OCI-LY3 (cell line): ENCODE measurements around the gene ZFP28.

Source experiments
- H2AFZ ChIP-seq: fragments of 200-600, 300-600 bp; shearing (Covaris generic); 2 replicates; pipeline ENCODE4 v1.6.0; 2014; ENCODE audit warnings: antibody characterized with exemption, low read depth, low read length
- H3K27ac ChIP-seq: fragments of 200-600, 300-600 bp; sonication (generic); 2 replicates; pipeline ENCODE4 v1.5.1; 2014; ENCODE audit warnings: mild to moderate bottlenecking, low read length, moderate library complexity, mixed read lengths
- H3K27me3 ChIP-seq: fragments of 200-600, 300-600 bp; sonication (generic); 2 replicates; pipeline ENCODE4 v1.6.1; 2014; ENCODE audit warnings: low read depth, low read length, mixed read lengths
- H3K36me3 ChIP-seq: fragments of 200-600, 300-600 bp; sonication (generic); replicated peaks from 2 replicates; pipeline ENCODE3; 2014; ENCODE audit warnings: low read depth, low read length, mixed read lengths
- H3K4me1 ChIP-seq: fragments of 300-600, 200-600 bp; sonication (generic); 2 replicates; pipeline ENCODE4 v1.6.1; 2014; ENCODE audit warnings: low read length, mixed read lengths
- H3K4me2 ChIP-seq: fragments of 200-600, 300-600 bp; sonication (generic); 2 replicates; pipeline ENCODE4 v1.6.1; 2014; ENCODE audit warnings: low read length, mixed read lengths
- H3K4me3 ChIP-seq: fragments of 300-600, 200-600 bp; sonication (generic); 2 replicates; pipeline ENCODE4 v1.5.1; 2014; ENCODE audit warnings: antibody characterized with exemption, mild to moderate bottlenecking, low read length, moderate library complexity
- H3K79me2 ChIP-seq: fragments of 300-600, 200-600 bp; shearing (Covaris generic); 2 replicates; pipeline ENCODE4 v1.6.1; 2014; ENCODE audit warnings: mild to moderate bottlenecking, low read length, mixed read lengths
- H3K9ac ChIP-seq: fragments of 300-600, 200-600 bp; shearing (Covaris generic); 2 replicates; pipeline ENCODE4 v1.6.0; 2014; ENCODE audit warnings: mild to moderate bottlenecking, low read length, moderate library complexity
- H3K9me3 ChIP-seq: fragments of 200-600, 300-600 bp; shearing (Covaris generic); 2 replicates; pipeline ENCODE4 v1.6.1; 2014; ENCODE audit warnings: low read length, mixed read lengths; ENCODE audit not compliant: insufficient read depth
- H4K20me1 ChIP-seq: fragments of 200-600, 300-600 bp; sonication (generic); 2 replicates; pipeline ENCODE4 v1.6.1; 2016; ENCODE audit warnings: low read length, mixed read lengths; ENCODE audit not compliant: insufficient read depth
- EZH2phosphoT487 ChIP-seq: fragments of 200-600 bp; shearing (Covaris generic); IDR thresholded peaks from 2 replicates; pipeline ENCODE4 v1.6.1; 2018; ENCODE audit warnings: antibody characterized with exemption, mixed run types, low read depth
- TF ChIP-seq, protein P1 (sequence below): fragments of 200-600, 300-600 bp; sonication (generic); IDR thresholded peaks from 2 replicates; pipeline ENCODE4 v1.5.1; 2014; ENCODE audit warnings: antibody characterized with exemption, low read length, low read depth

ZFP28 gene

DNA sequence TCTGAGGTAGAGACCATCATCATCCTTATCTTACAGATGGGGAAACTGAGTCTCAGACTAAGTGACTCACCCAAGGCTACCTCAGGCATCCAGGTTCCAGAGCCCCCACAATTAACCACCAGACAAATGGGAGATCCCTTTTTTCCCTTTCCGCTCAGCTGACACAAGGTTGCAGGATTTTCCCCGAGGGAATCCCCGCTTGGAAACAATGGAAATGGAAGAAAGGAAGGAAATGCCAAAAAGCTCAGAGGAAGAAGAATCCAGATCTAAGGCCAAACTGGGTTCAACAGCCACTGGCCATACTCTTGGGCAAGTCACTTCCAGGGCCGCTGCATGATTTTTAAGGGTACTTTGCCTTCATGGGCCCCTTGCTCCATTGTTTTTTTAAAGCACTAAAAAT, 57.9 kb downstream of the ZFP28 start:
- H3K4me1 ChIP-seq = peaks cover 6% of the 10 kb centered on the region
- H3K4me3 ChIP-seq = no peak overlapping the region
- H4K20me1 ChIP-seq = no peaks in the 10 kb centered on the region
- no peak overlapping the region for H2AFZ ChIP-seq
- H3K36me3 ChIP-seq = peaks cover 42% of the 10 kb centered on the region
- peaks cover 13% of the 10 kb centered on the region for H3K9me3 ChIP-seq
- H3K79me2 ChIP-seq = peaks cover 49% of the 10 kb centered on the region
- H3K27me3 ChIP-seq = no peaks in the 10 kb centered on the region
- no peak overlapping the region for H3K9ac ChIP-seq
- no peak overlapping the region for H3K27ac ChIP-seq
- no peak for TF ChIP-seq EZH2phosphoT487
- TF ChIP-seq, protein P1, sequence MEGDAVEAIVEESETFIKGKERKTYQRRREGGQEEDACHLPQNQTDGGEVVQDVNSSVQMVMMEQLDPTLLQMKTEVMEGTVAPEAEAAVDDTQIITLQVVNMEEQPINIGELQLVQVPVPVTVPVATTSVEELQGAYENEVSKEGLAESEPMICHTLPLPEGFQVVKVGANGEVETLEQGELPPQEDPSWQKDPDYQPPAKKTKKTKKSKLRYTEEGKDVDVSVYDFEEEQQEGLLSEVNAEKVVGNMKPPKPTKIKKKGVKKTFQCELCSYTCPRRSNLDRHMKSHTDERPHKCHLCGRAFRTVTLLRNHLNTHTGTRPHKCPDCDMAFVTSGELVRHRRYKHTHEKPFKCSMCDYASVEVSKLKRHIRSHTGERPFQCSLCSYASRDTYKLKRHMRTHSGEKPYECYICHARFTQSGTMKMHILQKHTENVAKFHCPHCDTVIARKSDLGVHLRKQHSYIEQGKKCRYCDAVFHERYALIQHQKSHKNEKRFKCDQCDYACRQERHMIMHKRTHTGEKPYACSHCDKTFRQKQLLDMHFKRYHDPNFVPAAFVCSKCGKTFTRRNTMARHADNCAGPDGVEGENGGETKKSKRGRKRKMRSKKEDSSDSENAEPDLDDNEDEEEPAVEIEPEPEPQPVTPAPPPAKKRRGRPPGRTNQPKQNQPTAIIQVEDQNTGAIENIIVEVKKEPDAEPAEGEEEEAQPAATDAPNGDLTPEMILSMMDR = no peak
- no peak overlapping the region for H3K4me2 ChIP-seq

DNA sequence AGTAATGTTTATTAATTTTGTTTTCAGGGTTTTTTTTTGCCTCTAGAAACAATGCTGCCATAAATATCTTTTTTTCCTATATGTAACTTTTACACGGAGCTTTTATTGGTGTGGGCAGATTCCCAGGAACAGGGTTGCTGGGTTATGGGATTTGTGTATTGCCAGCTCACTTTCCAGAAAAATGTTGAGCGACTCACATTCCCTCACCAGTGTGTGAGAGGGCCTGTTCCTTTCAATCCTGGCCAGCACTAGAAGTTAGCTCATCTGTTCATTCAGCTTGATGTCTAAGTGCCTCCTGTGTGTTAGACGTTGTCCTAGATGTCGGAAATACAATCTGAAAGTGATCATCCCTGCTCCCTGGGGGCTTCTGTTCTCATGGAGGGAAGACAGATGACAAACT, 58.9 kb downstream of the ZFP28 start:
- H3K27ac ChIP-seq = no peak overlapping the region
- peaks cover 9% of the 10 kb centered on the region; the same call in 1 of the 2 replicates for H3K9me3 ChIP-seq
- H3K36me3 ChIP-seq = peaks cover 52% of the 10 kb centered on the region
- H3K4me2 ChIP-seq = no peak overlapping the region
- H3K4me3 ChIP-seq = no peak overlapping the region
- no peaks in the 10 kb centered on the region for H3K27me3 ChIP-seq
- H4K20me1 ChIP-seq = no peaks in the 10 kb centered on the region
- TF ChIP-seq EZH2phosphoT487 = no peak
- TF ChIP-seq, protein P1 = no peak
- peaks cover 6% of the 10 kb centered on the region for H3K4me1 ChIP-seq
- no peak overlapping the region for H2AFZ ChIP-seq
- peaks cover 56% of the 10 kb centered on the region for H3K79me2 ChIP-seq
- H3K9ac ChIP-seq = no peak overlapping the region

- no peak for TF ChIP-seq EZH2phosphoT487
- TF ChIP-seq, protein P1 = no peak
- no peaks in the 10 kb centered on the region for H4K20me1 ChIP-seq
- peaks cover 86% of the 10 kb centered on the region for H3K36me3 ChIP-seq
- no peaks in the 10 kb centered on the region for H3K4me1 ChIP-seq
- H3K9ac ChIP-seq = no peak overlapping the region
- H2AFZ ChIP-seq = no peak overlapping the region
- H3K4me3 ChIP-seq = no peak overlapping the region
- H3K4me2 ChIP-seq = no peak overlapping the region
- H3K27ac ChIP-seq = no peak overlapping the region
- H3K79me2 ChIP-seq = peaks cover 53% of the 10 kb centered on the region
- H3K27me3 ChIP-seq = no peaks in the 10 kb centered on the region
- H3K9me3 ChIP-seq = peaks cover 16% of the 10 kb centered on the region; the same call in 1 of the 2 replicates
Observed at GRCh38 chr19:56601375-56601774, 62.6 kb downstream of the ZFP28 start.

DNA sequence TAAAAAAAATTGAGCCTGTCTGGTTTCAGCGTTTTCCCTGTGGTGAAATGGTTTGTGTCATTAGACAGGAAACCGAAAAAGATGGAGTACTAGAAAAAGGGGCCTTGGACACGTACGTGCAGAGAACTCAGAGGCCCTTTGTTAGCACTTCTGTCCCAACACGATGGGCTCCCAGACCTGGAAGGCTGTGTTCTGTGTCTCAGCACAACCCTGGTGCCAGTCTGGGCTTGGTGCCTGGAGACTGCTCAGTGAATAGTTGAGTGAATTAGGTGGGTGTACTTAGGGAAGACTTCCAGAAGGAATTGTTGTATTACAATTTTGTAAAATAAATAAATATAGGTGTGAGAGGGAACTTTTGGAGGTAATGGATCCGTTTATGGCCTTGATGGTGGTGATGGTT, 65.1 kb downstream of the ZFP28 start:
- Histone ChIP-seq H2AFZ (no peak overlapping the region), H3K27me3 (no peaks in the 10 kb centered on the region), H3K36me3 (peaks cover 82% of the 10 kb centered on the region), H3K4me1 (no peaks in the 10 kb centered on the region), H3K27ac (no peak overlapping the region), H4K20me1 (no peaks in the 10 kb centered on the region), H3K9me3 (peaks cover 10% of the 10 kb centered on the region; the same call in 1 of the 2 replicates), H3K4me3 (no peak overlapping the region), H3K4me2 (no peak overlapping the region), H3K9ac (no peak overlapping the region), H3K79me2 (peaks cover 36% of the 10 kb centered on the region)
- TF ChIP-seq, protein P1 = no peak
- TF ChIP-seq EZH2phosphoT487 = no peak
